Right lobe of liver (tissue), 4 donors: ENCODE results near the gene FOXI1.

Source experiments
- POLR2A ChIP-seq: fragments of 450-650 bp; IDR thresholded peaks from one replicate; pipeline ENCODE4 v1.6.1; 2017; ENCODE audit warnings: antibody characterized with exemption, mild to moderate bottlenecking
- TF ChIP-seq, protein P1 (sequence below), 4 donors: fragments of 200-600 bp in 3 of 4; fragments of 450-650 bp in 1 of 4; IDR thresholded peaks; one replicate each; pipeline versions ENCODE4 v1.5.1 to v1.8.0; 2016 to 2022; ENCODE audit warnings: antibody characterized with exemption in 4 of 4, mild to moderate bottlenecking in 2 of 4
- donor health status: DM: no; HTN: no; CAD: no.
- donor health status: DM: no; HTN: no; CAD: no.
- donor health status: DM: no; HTN: yes; CAD: no.

DNA sequence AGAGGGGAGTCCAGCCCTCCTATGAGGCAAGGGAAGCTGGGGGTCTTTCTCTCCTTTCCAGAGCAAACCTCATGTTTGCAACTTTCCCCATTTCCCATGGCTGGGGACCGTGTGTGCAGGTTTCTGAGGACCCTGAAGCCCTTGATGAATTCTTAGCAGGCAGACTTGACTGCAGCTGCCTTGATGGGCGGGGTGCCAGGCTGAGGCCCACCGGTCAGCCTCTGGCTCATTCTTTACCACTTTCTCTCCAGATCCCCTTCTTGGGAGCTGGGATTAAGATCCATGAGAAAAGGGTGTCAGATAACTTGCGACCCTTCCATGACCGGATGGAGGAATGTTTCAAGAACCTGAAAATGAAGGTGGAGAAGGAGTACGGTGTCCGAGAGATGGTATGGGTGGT lies 30.0 kb upstream of the FOXI1 start:
- TF ChIP-seq, protein P1, sequence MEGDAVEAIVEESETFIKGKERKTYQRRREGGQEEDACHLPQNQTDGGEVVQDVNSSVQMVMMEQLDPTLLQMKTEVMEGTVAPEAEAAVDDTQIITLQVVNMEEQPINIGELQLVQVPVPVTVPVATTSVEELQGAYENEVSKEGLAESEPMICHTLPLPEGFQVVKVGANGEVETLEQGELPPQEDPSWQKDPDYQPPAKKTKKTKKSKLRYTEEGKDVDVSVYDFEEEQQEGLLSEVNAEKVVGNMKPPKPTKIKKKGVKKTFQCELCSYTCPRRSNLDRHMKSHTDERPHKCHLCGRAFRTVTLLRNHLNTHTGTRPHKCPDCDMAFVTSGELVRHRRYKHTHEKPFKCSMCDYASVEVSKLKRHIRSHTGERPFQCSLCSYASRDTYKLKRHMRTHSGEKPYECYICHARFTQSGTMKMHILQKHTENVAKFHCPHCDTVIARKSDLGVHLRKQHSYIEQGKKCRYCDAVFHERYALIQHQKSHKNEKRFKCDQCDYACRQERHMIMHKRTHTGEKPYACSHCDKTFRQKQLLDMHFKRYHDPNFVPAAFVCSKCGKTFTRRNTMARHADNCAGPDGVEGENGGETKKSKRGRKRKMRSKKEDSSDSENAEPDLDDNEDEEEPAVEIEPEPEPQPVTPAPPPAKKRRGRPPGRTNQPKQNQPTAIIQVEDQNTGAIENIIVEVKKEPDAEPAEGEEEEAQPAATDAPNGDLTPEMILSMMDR (IDR thresholded peaks at IDR 0.05) = no peak
- no peak for TF ChIP-seq POLR2A
